OCI-LY7 (cell line): ENCODE data around the gene SPATA6L. TPM values are rescaled to one million over a fixed set of nuclear protein-coding genes. Genes with fewer than 3 reads are reported as not detected.

ENCODE experiments used
- BruUV-seq: library from RNA; stranded (reverse); fragments of 400-500 nt; replicated peaks from 2 replicates; lab custom pipeline; 2021; lab: Mats Ljungman, UMichigan
- CTCF ChIA-PET: fragments of 300-600 bp; sonication (Branson Sonifier 250); formaldehyde crosslinking; loops from one replicate; lab custom pipeline; 2022; ENCODE audit warnings: antibody characterized with exemption; ENCODE audit not compliant: unreplicated experiment; lab: Charles Lee
- POLR2A ChIA-PET: fragments of 300-600 bp; sonication (Branson Sonifier 250); formaldehyde crosslinking; loops from one replicate; lab custom pipeline; 2022; ENCODE audit warnings: antibody characterized with exemption; lab: Charles Lee
- DNase-seq: peaks from one replicate; pipeline ENCODE4 v3.0.0-alpha.2; 2015; ENCODE audit warnings: low spot score
- H2AFZ ChIP-seq: fragments of 200-600 bp; sonication (generic), shearing (Covaris generic); 2 replicates; pipeline ENCODE4 v1.6.1; 2014; ENCODE audit warnings: mild to moderate bottlenecking, antibody characterized with exemption, low read length, moderate library complexity
- H3K27ac ChIP-seq: fragments of 200-600 bp; sonication (generic); 2 replicates; pipeline ENCODE4 v1.5.1; 2014; ENCODE audit warnings: mixed run types, low read depth, mild to moderate bottlenecking, moderate library complexity, low read length, inconsistent platforms; ENCODE audit not compliant: poor library complexity, severe bottlenecking
- H3K36me3 ChIP-seq: fragments of 200-600 bp; sonication (generic); 2 replicates; pipeline ENCODE4 v1.6.1; 2014; ENCODE audit warnings: mild to moderate bottlenecking, antibody characterized with exemption, low read length, moderate library complexity, mixed read lengths; ENCODE audit not compliant: insufficient read depth
- H3K4me1 ChIP-seq: fragments of 200-600 bp; sonication (generic); 2 replicates; pipeline ENCODE4 v1.5.1; 2014; ENCODE audit warnings: mild to moderate bottlenecking, low read length; ENCODE audit not compliant: insufficient read depth, poor library complexity, severe bottlenecking
- H3K4me2 ChIP-seq: fragments of 200-600 bp; sonication (generic); 2 replicates; pipeline ENCODE4 v1.6.1; 2014; ENCODE audit warnings: mild to moderate bottlenecking, low read length
- H3K4me3 ChIP-seq: fragments of 200-600 bp; sonication (generic); 2 replicates; pipeline ENCODE4 v1.5.1; 2014; ENCODE audit warnings: mild to moderate bottlenecking, low read depth, low read length; ENCODE audit not compliant: poor library complexity, severe bottlenecking
- H3K79me2 ChIP-seq: fragments of 200-600 bp; sonication (generic); 2 replicates; pipeline ENCODE4 v1.6.1; 2016; ENCODE audit warnings: low read depth, mild to moderate bottlenecking, low read length, moderate library complexity, mixed read lengths; ENCODE audit not compliant: insufficient read depth
- H3K9me2 ChIP-seq: fragments of 200-600 bp; sonication (generic); 2 replicates; pipeline ENCODE4 v1.6.1; 2016; ENCODE audit warnings: mild to moderate bottlenecking, low read length, mixed read lengths; ENCODE audit not compliant: insufficient read depth
- H3K9me3 ChIP-seq: fragments of 200-600 bp; sonication (generic); 2 replicates; pipeline ENCODE4 v1.6.1; 2014; ENCODE audit warnings: mild to moderate bottlenecking, mixed run types, low read length, mixed read lengths
- H4K20me1 ChIP-seq: fragments of 200-600 bp; sonication (generic); 2 replicates; pipeline ENCODE4 v1.6.1; 2014; ENCODE audit warnings: mild to moderate bottlenecking, antibody characterized with exemption, low read length, moderate library complexity, mixed read lengths; ENCODE audit not compliant: insufficient read depth
- CTCF ChIP-seq: fragments of 200-600 bp; sonication (generic); conservative IDR thresholded peaks from 2 replicates; pipeline ENCODE4 v1.5.1; 2014; ENCODE audit warnings: mild to moderate bottlenecking, antibody characterized with exemption, low read length, moderate library complexity, mixed read lengths
- EZH2phosphoT487 ChIP-seq: fragments of 200-600 bp; sonication (generic); IDR thresholded peaks from 2 replicates; pipeline ENCODE4 v1.6.1; 2018; ENCODE audit warnings: low read depth, borderline replicate concordance, mild to moderate bottlenecking, mixed run types, antibody characterized with exemption, low read length, moderate library complexity, mixed read lengths
- intact Hi-C: fragments of 100-400 bp; cut with micrococcal nuclease; formaldehyde crosslinking; loops from one replicate; pipeline ENCODE4 v1.10.0; 2022; ENCODE audit not compliant: unreplicated experiment
- total RNA-seq, 2 experiments: library from RNA; depleted of rRNA in 1 of 2; stranded (reverse); fragments of >200 nt in 1 of 2; shearing (Covaris generic) in 1 of 2; gene quantifications; 2 replicates each; pipeline ENCODE4 v1.2.3, GENCODE V29; 2014 to 2022

Gene SPATA6L
- total RNA-seq, 2 experiments from 2014 or later: 0.49 TPM; not detected in 1

- Histone ChIP-seq H3K4me3 (no peak overlapping the region), H2AFZ (no peak overlapping the region), H3K36me3 (no peaks in the 10 kb centered on the region), H3K27ac (no peak overlapping the region), H4K20me1 (no peaks in the 10 kb centered on the region), H3K9me2 (no peaks in the 10 kb centered on the region), H3K4me2 (no peak overlapping the region), H3K4me1 (peaks cover 11% of the 10 kb centered on the region), H3K9me3 (no peaks in the 10 kb centered on the region), H3K79me2 (no peaks in the 10 kb centered on the region)
- intact Hi-C loops: no loop called here
- no peak for TF ChIP-seq CTCF
- TF ChIP-seq EZH2phosphoT487: no peak
- BruUV-seq: no TSS peak
- POLR2A ChIA-PET: interaction anchor here (0.5 kb wide), 1 partner anchor 45 kb away, joined by 5 read pairs; no protein-coding TSS in a partner anchor
- no peak for DNase-seq
- CTCF ChIA-PET: interaction anchor here (0.6 kb wide), 1 partner anchor 739 kb away, joined by 3 read pairs; no protein-coding TSS in a partner anchor
These were observed 3.6 kb upstream of the SPATA6L start for GRCh38 chr9:4669890-4670289.

- Histone ChIP-seq H3K4me1 (peaks cover 20% of the 10 kb centered on the region), H3K36me3 (no peaks in the 10 kb centered on the region), H2AFZ (no peak overlapping the region), H3K4me2 (no peak overlapping the region), H3K79me2 (no peaks in the 10 kb centered on the region), H3K9me2 (no peaks in the 10 kb centered on the region), H4K20me1 (no peaks in the 10 kb centered on the region), H3K27ac (no peak overlapping the region), H3K9me3 (no peaks in the 10 kb centered on the region), H3K4me3 (no peak overlapping the region)
- no peak for DNase-seq
- intact Hi-C loops: no loop called here
- CTCF ChIA-PET: no interaction called here
- no peak for TF ChIP-seq CTCF
- no peak for TF ChIP-seq EZH2phosphoT487
- no TSS peak for BruUV-seq
- POLR2A ChIA-PET: no interaction called here
These were observed 2.3 kb upstream of the SPATA6L start for GRCh38 chr9:4668604-4669003.

- H4K20me1 ChIP-seq: no peaks in the 10 kb centered on the region
- no peak overlapping the region for H3K4me3 ChIP-seq
- no peak overlapping the region for H2AFZ ChIP-seq
- peaks cover 27% of the 10 kb centered on the region for H3K4me1 ChIP-seq
- no peaks in the 10 kb centered on the region for H3K9me2 ChIP-seq
- H3K4me2 ChIP-seq: no peak overlapping the region
- ChIA-PET CTCF (no interaction called here), POLR2A (interaction anchor here (0.6 kb wide), 1 partner anchor 23 kb away, joined by 4 read pairs; no protein-coding TSS in a partner anchor)
- H3K36me3 ChIP-seq: no peaks in the 10 kb centered on the region
- DNase-seq: peak; percentile 32
- H3K79me2 ChIP-seq: no peaks in the 10 kb centered on the region
- TF ChIP-seq CTCF: no peak
- no peak for TF ChIP-seq EZH2phosphoT487
- H3K27ac ChIP-seq: no peak overlapping the region
- H3K9me3 ChIP-seq: no peaks in the 10 kb centered on the region
- intact Hi-C loops: no loop called here
- BruUV-seq: no TSS peak
These were observed 1.4 kb upstream of the SPATA6L start for GRCh38 chr9:4667681-4668080.
